Measurements from ENCODE around the gene TBX4.

The TBX4 gene

GRCh38 chr17:61454381-61455323 lies 2.4 kb downstream of the TBX4 start:
- DNase-seq (ENCODE audit: low spot score): no peak

DNA sequence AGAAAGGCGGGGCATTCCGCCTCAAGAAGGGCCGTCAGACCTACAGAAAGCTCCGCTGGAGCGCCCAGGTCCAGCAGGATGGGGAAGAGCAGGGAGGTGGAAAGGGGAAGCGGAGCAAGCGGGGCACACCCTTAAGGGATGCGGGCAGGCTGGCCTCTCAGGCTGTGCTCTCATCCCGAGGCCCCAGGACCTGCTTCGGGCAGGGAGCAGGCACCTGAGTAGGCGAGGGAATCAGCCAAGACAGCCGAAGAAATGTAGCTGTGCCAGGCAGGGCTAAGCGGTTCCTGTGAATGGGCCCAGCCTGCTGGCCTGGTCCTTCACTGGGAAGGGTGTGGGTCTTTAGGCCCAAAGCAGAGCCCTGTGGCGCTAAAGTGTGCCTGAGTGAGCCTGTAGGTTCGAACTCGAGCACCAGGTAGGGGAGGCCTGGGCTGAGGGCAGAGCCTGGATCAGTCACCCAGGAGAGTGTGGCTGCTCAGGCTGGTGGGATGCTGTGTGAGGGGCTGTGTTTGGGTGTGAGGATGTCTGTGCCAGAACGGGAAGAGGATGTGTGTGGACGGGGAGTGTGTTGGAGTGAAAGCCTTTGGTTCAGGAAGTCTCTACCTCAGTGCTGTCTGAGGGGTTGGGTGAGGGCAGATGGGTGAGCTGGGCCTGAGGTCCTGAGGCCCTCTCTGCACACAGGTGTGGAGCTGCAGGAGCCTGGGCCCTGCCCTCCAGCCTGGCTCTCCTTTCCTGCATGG lies 3.3 kb downstream of the TBX4 start:
- DNase-seq (ENCODE audit: low spot score): no peak

- peak; percentile 65 for DNase-seq (ENCODE audit: low spot score)
Observed at GRCh38 chr17:61456061-61456681, 3.9 kb downstream of the TBX4 start.

- no peak for DNase-seq (ENCODE audit: low spot score)
Observed at GRCh38 chr17:61456688-61457225, 4.5 kb downstream of the TBX4 start.

DNA sequence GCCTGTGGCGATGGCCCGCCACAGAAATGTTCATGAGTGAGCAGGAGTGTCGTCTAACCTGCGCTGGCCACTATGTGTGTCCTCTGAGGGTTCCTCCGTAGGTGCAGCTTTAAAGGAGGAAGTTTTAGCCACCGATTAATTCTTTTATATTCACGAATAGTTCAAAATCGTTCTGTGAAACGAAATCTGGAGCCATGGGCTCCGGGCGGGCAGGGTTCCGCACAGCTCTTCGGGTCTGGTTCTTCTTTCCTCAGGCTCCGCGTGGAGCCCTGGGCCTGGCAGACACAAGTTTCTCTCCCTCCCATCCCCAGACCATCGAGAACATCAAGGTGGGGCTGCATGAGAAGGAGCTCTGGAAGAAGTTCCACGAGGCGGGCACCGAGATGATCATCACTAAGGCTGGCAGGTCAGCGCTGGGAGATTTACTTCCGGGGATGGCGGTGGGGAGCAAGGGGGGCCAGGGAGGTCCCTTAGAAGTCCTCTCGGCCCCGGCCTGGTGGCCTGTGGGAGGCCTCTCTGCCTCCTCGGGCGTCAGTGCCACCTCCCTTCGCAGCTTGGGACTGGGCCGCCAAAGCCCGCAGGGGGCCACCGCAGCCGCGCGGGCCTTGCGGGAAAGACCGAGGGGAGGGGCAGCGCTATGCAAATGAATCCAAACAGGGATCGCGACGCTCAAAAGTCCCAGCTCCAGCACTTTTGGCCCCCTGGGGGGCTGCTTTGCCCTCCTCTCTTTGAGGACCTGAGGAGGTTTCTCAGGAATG lies 5.2 kb downstream of the TBX4 start:
- DNase-seq (ENCODE audit: low spot score): no peak

DNA sequence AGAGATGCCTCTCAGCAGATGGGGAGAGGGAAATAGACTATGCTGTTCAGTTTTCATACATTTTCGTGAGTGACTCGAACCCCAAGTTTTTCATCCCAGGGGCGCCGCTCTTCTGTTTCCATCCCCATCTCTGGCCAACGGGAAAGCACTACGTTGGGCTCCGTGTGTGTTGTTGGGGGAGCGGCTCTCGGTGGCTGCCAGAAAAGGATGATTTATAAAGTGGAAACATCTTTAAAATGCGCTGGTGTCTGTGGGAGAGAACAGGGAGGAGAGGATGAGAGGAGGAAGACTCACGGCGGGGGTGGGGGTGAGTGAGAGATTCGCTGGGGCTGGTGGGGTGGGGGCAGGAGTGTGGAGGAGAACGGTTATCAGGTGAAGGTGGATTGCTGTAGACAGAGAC lies 5.8 kb downstream of the TBX4 start:
- DNase-seq (ENCODE audit: low spot score): no peak

DNA sequence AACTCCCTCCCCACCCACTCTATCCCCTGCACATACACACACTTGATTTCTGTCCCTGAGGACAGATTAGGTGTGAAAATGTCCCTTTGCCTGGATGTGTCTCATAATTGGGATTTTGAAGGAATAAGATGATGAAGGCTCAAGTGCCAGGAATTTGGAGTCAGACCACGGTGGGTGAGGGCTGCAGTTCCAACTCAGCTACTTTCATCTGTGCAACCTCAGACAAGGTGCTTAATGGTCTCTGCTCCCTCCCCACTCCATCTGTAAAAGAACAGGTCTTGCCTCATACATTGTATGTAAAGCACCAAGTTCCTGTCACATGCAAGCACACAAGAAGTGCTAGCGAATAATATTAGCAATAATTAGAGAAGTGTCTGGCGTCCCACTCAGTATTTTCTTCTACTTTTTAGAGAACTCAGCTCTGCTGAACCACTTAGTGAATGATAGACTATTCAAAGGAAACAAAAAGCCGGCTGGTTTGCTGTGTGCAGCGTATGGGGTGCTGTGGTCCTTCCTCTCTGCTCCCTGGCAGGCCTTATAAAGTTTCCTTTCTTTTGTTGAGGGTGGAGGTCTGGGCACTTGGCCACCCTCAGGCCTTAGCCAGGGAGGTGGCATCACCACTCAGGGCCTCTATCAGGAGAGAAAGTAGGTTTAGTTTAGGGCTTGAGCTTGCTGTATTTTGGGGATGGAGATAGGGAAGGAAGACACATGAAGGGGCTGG lies 6.4 kb downstream of the TBX4 start:
- no peak for DNase-seq (ENCODE audit: low spot score)

DNA sequence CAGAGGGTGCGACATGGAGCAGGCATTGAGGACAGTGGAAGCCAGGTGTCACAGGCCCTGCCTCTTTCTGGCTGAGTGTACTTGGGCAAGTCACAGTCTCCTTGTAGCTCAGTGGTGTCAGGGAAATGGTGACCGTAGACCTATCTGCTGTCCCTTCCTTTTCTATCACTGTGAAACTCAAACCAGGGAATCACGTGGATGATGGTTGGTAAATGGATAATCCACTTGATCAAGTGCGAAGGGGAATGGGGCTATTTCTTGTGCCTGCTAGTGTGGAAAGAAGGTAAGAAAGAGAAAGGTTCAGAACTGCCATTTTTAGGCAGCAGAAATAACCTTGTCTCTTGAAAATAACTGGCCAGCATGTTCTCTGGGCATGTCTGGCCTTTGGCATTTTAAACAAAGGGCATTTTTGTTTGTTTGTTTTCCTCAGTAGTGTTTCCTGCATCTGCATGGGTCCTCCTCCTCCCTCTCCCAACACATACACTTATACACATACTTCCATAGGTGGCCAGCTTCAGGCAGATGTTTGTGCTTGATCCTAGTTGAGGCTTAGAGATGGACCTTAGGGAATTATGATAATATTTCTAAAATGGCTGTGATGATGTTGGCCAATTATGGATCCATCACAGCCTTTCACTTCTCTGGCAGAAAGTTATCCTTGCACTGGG lies 7.1 kb downstream of the TBX4 start:
- DNase-seq (ENCODE audit: low spot score): no peak

- no peak for DNase-seq (ENCODE audit: low spot score)
Observed at GRCh38 chr17:61459939-61460718, 7.9 kb downstream of the TBX4 start.

GRCh38 chr17:61460796-61461585 lies 8.8 kb downstream of the TBX4 start:
- peak; percentile 53 for DNase-seq (ENCODE audit: low spot score)

- DNase-seq (ENCODE audit: low spot score): no peak
Observed at GRCh38 chr17:61461586-61461966, 9.4 kb downstream of the TBX4 start.

DNA sequence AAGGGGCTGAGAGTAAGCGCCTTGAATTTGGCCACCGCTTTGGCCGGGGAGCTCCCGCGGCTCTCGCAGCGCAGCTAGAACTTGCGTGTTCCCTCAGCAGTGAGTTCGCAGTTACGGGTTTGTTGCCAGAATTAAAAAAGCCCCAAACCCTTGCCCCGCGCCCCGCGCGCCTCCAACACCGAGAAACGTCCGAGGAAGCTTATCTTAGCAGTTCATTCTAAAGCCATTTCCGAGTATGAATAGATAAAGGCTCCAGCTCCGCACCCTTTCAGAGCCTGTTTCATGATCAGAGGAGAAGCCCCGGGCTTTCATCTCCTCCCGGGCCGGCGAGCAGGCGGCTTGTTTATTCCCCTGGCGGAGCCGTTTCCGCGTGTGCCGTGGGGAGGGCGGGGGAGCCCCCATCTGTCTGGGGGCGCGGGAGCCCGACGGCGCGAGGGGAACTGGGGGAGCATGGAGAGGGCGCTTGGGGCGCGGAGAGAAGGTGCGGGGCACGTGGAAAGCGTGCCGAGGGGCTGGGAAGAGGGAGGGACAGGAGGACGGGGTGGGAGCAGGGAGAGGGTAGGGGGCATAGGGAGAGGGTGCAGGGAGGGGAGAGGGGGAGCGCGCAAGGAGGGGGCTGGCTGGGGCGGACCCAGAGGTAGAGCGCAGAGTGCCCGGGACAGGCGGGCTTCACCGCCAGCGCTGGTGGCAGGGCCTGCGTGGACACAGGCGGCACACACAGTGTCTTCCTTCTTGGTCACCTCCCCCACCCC lies 9.9 kb downstream of the TBX4 start:
- DNase-seq (ENCODE audit: low spot score): no peak

GRCh38 chr17:61462719-61463315 lies 10.6 kb downstream of the TBX4 start:
- DNase-seq (ENCODE audit: low spot score): no peak

- no peak for DNase-seq (ENCODE audit: low spot score)
Observed at GRCh38 chr17:61463316-61464129, 11.3 kb downstream of the TBX4 start.

DNA sequence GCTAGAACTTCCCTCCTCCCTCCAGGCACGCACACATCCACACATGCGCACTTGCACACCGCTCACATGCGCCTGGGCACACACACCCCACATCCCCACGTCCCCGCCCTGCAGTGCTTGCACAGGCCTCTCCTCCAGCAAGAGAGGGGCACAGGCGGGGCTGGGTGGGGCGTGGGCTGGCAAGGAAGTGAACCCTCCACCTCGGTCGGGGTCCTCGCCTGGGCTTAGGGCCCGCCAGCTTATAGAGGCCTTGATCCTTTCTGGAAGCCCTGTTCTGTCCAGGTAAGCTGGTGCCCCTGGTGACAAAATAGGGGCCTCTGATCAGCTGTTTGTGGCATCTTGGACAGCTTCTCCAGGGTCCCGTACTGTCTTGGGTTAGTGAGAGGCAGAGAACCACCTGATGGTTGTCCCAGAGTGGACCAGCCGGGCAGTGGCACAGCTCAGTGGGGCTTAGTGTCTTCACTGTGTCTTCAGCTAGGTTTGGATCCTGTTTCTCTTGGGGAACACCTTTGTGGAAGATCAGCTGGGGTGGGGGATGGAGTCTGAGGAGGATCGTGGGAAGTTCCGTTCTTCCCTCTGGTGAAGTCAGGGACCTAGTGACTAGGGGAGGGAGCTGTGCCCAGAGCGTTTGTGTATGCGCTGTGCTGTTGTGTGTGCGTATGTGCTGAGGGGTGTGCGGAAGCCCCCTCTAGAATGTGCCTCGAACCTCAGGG lies 12.1 kb downstream of the TBX4 start:
- no peak for DNase-seq (ENCODE audit: low spot score)

DNA sequence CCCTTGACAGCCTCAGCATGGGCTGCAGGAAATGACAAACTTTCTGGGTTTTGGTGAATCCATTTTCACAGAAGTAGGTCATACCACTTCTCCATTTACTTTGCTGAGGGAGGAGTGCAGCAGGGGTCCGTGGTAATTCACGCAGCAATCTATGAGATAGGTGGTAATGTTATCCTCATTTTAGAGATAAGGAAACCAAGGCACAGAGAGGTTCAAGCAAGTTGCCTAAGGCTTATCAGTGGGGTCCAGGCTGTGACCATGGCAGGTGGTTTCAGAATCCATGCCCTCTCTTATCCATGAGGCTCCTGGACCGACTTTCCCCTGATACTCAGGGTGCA lies 12.6 kb downstream of the TBX4 start:
- DNase-seq (ENCODE audit: low spot score): no peak

Measured in AG08396 (cell line).